ENCODE results near the gene TMEM59L.

- no peak for TF ChIP-seq CTCF (IDR thresholded peaks at IDR 0.05)
- no peak for TF ChIP-seq POLR2AphosphoS5 (IDR thresholded peaks at IDR 0.05)
- TF ChIP-seq POLR2A (IDR thresholded peaks at IDR 0.05), result no peak
- TF ChIP-seq EP300 (IDR thresholded peaks at IDR 0.05), result no peak
These were observed 1.0 kb downstream of the TMEM59L start for GRCh38 chr19:18613589-18614234.
